Bronchial epithelial cell (primary cell): ENCODE results near the gene CEBPG. TPM values are rescaled to one million over a fixed set of nuclear protein-coding genes. Genes with fewer than 3 reads are reported as not detected.

Source experiments
- DNase-seq: peaks from one replicate; pipeline ENCODE4 v3.0.0-alpha.2; 2010; ENCODE audit warnings: low read depth
- FAIRE-seq: peaks from 2 replicates; lab custom pipeline; 2011; peaks lifted over from hg19 to GRCh38; lab: Jason Lieb, UNC
- H3K27me3 ChIP-seq: 2 replicates; pipeline ENCODE4 v1.5.1; 2011; ENCODE audit warnings: low read length; ENCODE audit not compliant: control insufficient read depth, insufficient read depth
- H3K36me3 ChIP-seq: 2 replicates; pipeline ENCODE4 v1.5.1; 2011; ENCODE audit warnings: low read length; ENCODE audit not compliant: control insufficient read depth, insufficient read depth
- H3K4me3 ChIP-seq: 2 replicates; pipeline ENCODE4 v1.5.1; 2011; ENCODE audit warnings: mild to moderate bottlenecking, low read depth, low read length, control low read depth
- CTCF ChIP-seq: IDR thresholded peaks from 2 replicates; pipeline ENCODE4 v1.5.1; 2011; ENCODE audit warnings: mild to moderate bottlenecking, moderate library complexity, low read length, control low read depth, inconsistent platforms; ENCODE audit not compliant: insufficient read depth, severe bottlenecking
- total RNA-seq: library from RNA; depleted of rRNA; stranded (reverse); fragments of >200 nt; gene quantifications from 2 replicates; pipeline ENCODE4 v1.2.1, GENCODE V29; 2014

The CEBPG gene
- total RNA-seq, 1 donor from 2014 or later: 128 TPM

GRCh38 chr19:33339016-33339984 is 34.2 kb upstream of the CEBPG start:
- no peak for TF ChIP-seq CTCF
- Histone ChIP-seq H3K36me3 (no peaks in the 10 kb centered on the region), H3K27me3 (peaks cover 2% of the 10 kb centered on the region), H3K4me3 (no peak overlapping the region)
- FAIRE-seq (no peak), DNase-seq (peak; percentile 76)

GRCh38 chr19:33340991-33341390 is 32.5 kb upstream of the CEBPG start:
- TF ChIP-seq CTCF: no peak
- peaks cover 3% of the 10 kb centered on the region for H3K27me3 ChIP-seq
- H3K4me3 ChIP-seq: no peak overlapping the region
- DNase-seq: no peak
- H3K36me3 ChIP-seq: no peaks in the 10 kb centered on the region
- FAIRE-seq: no peak

- Histone ChIP-seq H3K4me3 (no peak overlapping the region), H3K27me3 (peaks cover 3% of the 10 kb centered on the region), H3K36me3 (no peaks in the 10 kb centered on the region)
- FAIRE-seq: no peak
- TF ChIP-seq CTCF: no peak
- no peak for DNase-seq
These were observed 30.2 kb upstream of the CEBPG start for GRCh38 chr19:33343301-33343700.

- Histone ChIP-seq H3K36me3 (no peaks in the 10 kb centered on the region), H3K4me3 (no peak overlapping the region), H3K27me3 (peaks cover 3% of the 10 kb centered on the region)
- no peak for FAIRE-seq
- no peak for TF ChIP-seq CTCF
- no peak for DNase-seq
These were observed 29.5 kb upstream of the CEBPG start for GRCh38 chr19:33343859-33344572.

- H3K4me3 ChIP-seq: no peak overlapping the region
- peaks cover 3% of the 10 kb centered on the region for H3K27me3 ChIP-seq
- DNase-seq: no peak
- no peak for TF ChIP-seq CTCF
- FAIRE-seq: no peak
- H3K36me3 ChIP-seq: no peaks in the 10 kb centered on the region
These were observed 29.0 kb upstream of the CEBPG start for GRCh38 chr19:33344573-33344925.
